ENCODE measurements around the gene RPUSD4. TPM values are rescaled to one million over a fixed set of nuclear protein-coding genes. Genes with fewer than 3 reads are reported as not detected.

RPUSD4 gene
- total and polyA plus RNA-seq, 5 experiments from 2014 or later, result 18.1 to 47.9 (median 21.7) TPM

GRCh38 chr11:126226334-126227084 is 15.1 kb upstream of the RPUSD4 start:
- POLR2A ChIA-PET, result no interaction called here
- peaks cover 0 to 12% (median 7%) of the 10 kb centered on the region in 4 donors for H3K4me1 Mint-ChIP-seq

GRCh38 chr11:126225295-126225665 is 13.8 kb upstream of the RPUSD4 start:
- Mint-ChIP-seq H3K9me3 (no peaks in the 10 kb centered on the region), H3K36me3 (peaks cover 0 to 12% (median 0%) of the 10 kb centered on the region in 3 donors), H3K4me3 (no peak overlapping the region), H3K27ac (no peak overlapping the region), H3K4me1 (peaks cover under 1 to 15% (median 5%) of the 10 kb centered on the region in 4 donors), H3K27me3 (no peaks in the 10 kb centered on the region)
- no peak for DNase-seq
- ATAC-seq, result no peak
- POLR2A ChIA-PET, result no interaction called here

More at GRCh38 chr11:126226334-126227084, 15.1 kb upstream of the RPUSD4 start:
- Mint-ChIP-seq H3K27me3 (no peaks in the 10 kb centered on the region), H3K9me3 (no peaks in the 10 kb centered on the region), H3K36me3 (peaks cover 0 to 20% (median 0%) of the 10 kb centered on the region in 3 donors), H3K27ac (no peak overlapping the region), H3K4me3 (no peak overlapping the region)
- no peak for DNase-seq
- no peak for ATAC-seq

- no peak overlapping the region for H3K27ac Mint-ChIP-seq
Measured at GRCh38 chr11:126224647-126225294, 13.3 kb upstream of the RPUSD4 start.

GRCh38 chr11:126219547-126219946 is 8.1 kb upstream of the RPUSD4 start:
- no peak overlapping the region for H3K4me3 Mint-ChIP-seq
- H3K27me3 Mint-ChIP-seq, result no peaks in the 10 kb centered on the region
- ATAC-seq (no peak), DNase-seq (no peak)
- peaks cover 0 to 3% (median 0%) of the 10 kb centered on the region in 3 donors for H3K36me3 Mint-ChIP-seq
- peaks cover 18 to 46% (median 26%) of the 10 kb centered on the region in 4 donors for H3K4me1 Mint-ChIP-seq
- POLR2A ChIA-PET, result no interaction called here
- H3K27ac Mint-ChIP-seq, result no peak overlapping the region
- no peaks in the 10 kb centered on the region for H3K9me3 Mint-ChIP-seq

More at GRCh38 chr11:126224647-126225294, 13.3 kb upstream of the RPUSD4 start:
- H3K4me1 Mint-ChIP-seq, result peaks cover 2 to 20% (median 7%) of the 10 kb centered on the region in 4 donors
- H3K27me3 Mint-ChIP-seq, result no peaks in the 10 kb centered on the region
- H3K9me3 Mint-ChIP-seq, result no peaks in the 10 kb centered on the region
- H3K36me3 Mint-ChIP-seq, result peaks cover 0 to 11% (median 0%) of the 10 kb centered on the region in 3 donors
- H3K4me3 Mint-ChIP-seq, result no peak overlapping the region
- ATAC-seq, result no peak
- POLR2A ChIA-PET, result no interaction called here
- DNase-seq, result no peak

GRCh38 chr11:126217491-126217890 is 6.0 kb upstream of the RPUSD4 start:
- H3K4me3 Mint-ChIP-seq, result no peak overlapping the region
- POLR2A ChIA-PET, result no interaction called here

GRCh38 chr11:126216526-126217305 is 5.3 kb upstream of the RPUSD4 start:
- no peaks in the 10 kb centered on the region for H3K27me3 Mint-ChIP-seq
- no peak overlapping the region for H3K4me3 Mint-ChIP-seq
- POLR2A ChIA-PET, result no interaction called here
- H3K4me1 Mint-ChIP-seq, result peaks cover 27 to 55% (median 45%) of the 10 kb centered on the region in 4 donors
- DNase-seq (no peak), ATAC-seq (no peak)
- peaks cover 0 to 3% (median 0%) of the 10 kb centered on the region in 3 donors for H3K36me3 Mint-ChIP-seq
- no peaks in the 10 kb centered on the region for H3K9me3 Mint-ChIP-seq
- peak overlapping the region in 2 of 10 donors; percentile 21 to 88 for H3K27ac Mint-ChIP-seq

More at GRCh38 chr11:126217491-126217890, 6.0 kb upstream of the RPUSD4 start:
- Mint-ChIP-seq H3K4me1 (peaks cover 26 to 56% (median 39%) of the 10 kb centered on the region in 4 donors), H3K9me3 (no peaks in the 10 kb centered on the region), H3K27me3 (no peaks in the 10 kb centered on the region), H3K27ac (peak overlapping the region in 2 of 10 donors; percentile 21 to 88), H3K36me3 (peaks cover 0 to 3% (median 0%) of the 10 kb centered on the region in 3 donors)
- ATAC-seq (no peak), DNase-seq (no peak)

GRCh38 chr11:126214841-126215240 is 3.4 kb upstream of the RPUSD4 start:
- H3K9me3 Mint-ChIP-seq, result no peaks in the 10 kb centered on the region
- POLR2A ChIA-PET, result no interaction called here
- H3K4me1 Mint-ChIP-seq, result peaks cover 30 to 62% (median 59%) of the 10 kb centered on the region in 4 donors

GRCh38 chr11:126214441-126214840 is 3.0 kb upstream of the RPUSD4 start:
- POLR2A ChIA-PET, result no interaction called here
- DNase-seq (no peak), ATAC-seq (no peak)
- Mint-ChIP-seq H3K27me3 (no peaks in the 10 kb centered on the region), H3K27ac (no peak overlapping the region), H3K36me3 (peaks cover 0 to 14% (median 2%) of the 10 kb centered on the region in 3 donors), H3K4me3 (peak overlapping the region in 2 of 10 donors; percentile 7 to 48), H3K4me1 (peaks cover 30 to 63% (median 59%) of the 10 kb centered on the region in 4 donors), H3K9me3 (no peaks in the 10 kb centered on the region)

More at GRCh38 chr11:126214841-126215240, 3.4 kb upstream of the RPUSD4 start:
- H3K27ac Mint-ChIP-seq, result peak overlapping the region in 1 of 10 donors; percentile 33
- H3K36me3 Mint-ChIP-seq, result peaks cover 0 to 10% (median 0%) of the 10 kb centered on the region in 3 donors
- no peak for DNase-seq
- ATAC-seq, result no peak
- no peaks in the 10 kb centered on the region for H3K27me3 Mint-ChIP-seq
- H3K4me3 Mint-ChIP-seq, result no peak overlapping the region

- no peaks in the 10 kb centered on the region for H3K27me3 Mint-ChIP-seq
- POLR2A ChIA-PET, result interaction anchor here (0.9 to 2.8 kb wide), 7 partner anchors 9 to 325 kb away, joined by 3 to 12 read pairs (median 5); partner anchors contain the start of genes FOXRED1, HYLS1, SRPRA and TIRAP
- DNase-seq (no peak), ATAC-seq (no peak)
- peaks cover 0 to 29% (median 8%) of the 10 kb centered on the region in 3 donors for H3K36me3 Mint-ChIP-seq
- peaks cover 22 to 53% (median 44%) of the 10 kb centered on the region in 4 donors for H3K4me1 Mint-ChIP-seq
- no peaks in the 10 kb centered on the region for H3K9me3 Mint-ChIP-seq
- peak overlapping the region; percentile 94 to 100 (median 99) for H3K4me3 Mint-ChIP-seq
- peak overlapping the region; percentile 37 to 99 (median 98) for H3K27ac Mint-ChIP-seq
Measured at GRCh38 chr11:126212089-126212660, 725 bp upstream of the RPUSD4 start.

- peak overlapping the region; percentile 94 to 100 (median 99) for H3K4me3 Mint-ChIP-seq
- ATAC-seq, result no peak
- DNase-seq, result no peak
- H3K9me3 Mint-ChIP-seq, result no peaks in the 10 kb centered on the region
- POLR2A ChIA-PET, result interaction anchor here (0.6 to 2.8 kb wide), 6 partner anchors 8 to 323 kb away, joined by 3 to 12 read pairs (median 6); partner anchors contain the start of genes FOXRED1, HYLS1, SRPRA and TIRAP
- no peaks in the 10 kb centered on the region for H3K27me3 Mint-ChIP-seq
- peaks cover 4 to 38% (median 17%) of the 10 kb centered on the region in 3 donors for H3K36me3 Mint-ChIP-seq
- peaks cover 19 to 48% (median 37%) of the 10 kb centered on the region in 4 donors for H3K4me1 Mint-ChIP-seq
- H3K27ac Mint-ChIP-seq, result peak overlapping the region; percentile 93 to 99 (median 98)
Measured at GRCh38 chr11:126210871-126211235, 597 bp downstream of the RPUSD4 start.

GRCh38 chr11:126207896-126208295 is 3.6 kb downstream of the RPUSD4 start:
- POLR2A ChIA-PET, result no interaction called here
- no peak for DNase-seq
- H3K36me3 Mint-ChIP-seq, result peaks cover 10 to 64% (median 28%) of the 10 kb centered on the region in 3 donors
- peaks cover 12 to 35% (median 27%) of the 10 kb centered on the region in 4 donors for H3K4me1 Mint-ChIP-seq
- no peaks in the 10 kb centered on the region for H3K9me3 Mint-ChIP-seq
- no peaks in the 10 kb centered on the region for H3K27me3 Mint-ChIP-seq
- no peak overlapping the region for H3K4me3 Mint-ChIP-seq
- H3K27ac Mint-ChIP-seq, result no peak overlapping the region
- ATAC-seq, result no peak

GRCh38 chr11:126205359-126205758 is 6.1 kb downstream of the RPUSD4 start:
- H3K27ac Mint-ChIP-seq, result no peak overlapping the region
- ATAC-seq (no peak), DNase-seq (no peak)
- H3K36me3 Mint-ChIP-seq, result peaks cover 10 to 87% (median 31%) of the 10 kb centered on the region in 3 donors
- POLR2A ChIA-PET, result no interaction called here
- no peak overlapping the region for H3K4me3 Mint-ChIP-seq
- no peaks in the 10 kb centered on the region for H3K9me3 Mint-ChIP-seq
- no peaks in the 10 kb centered on the region for H3K27me3 Mint-ChIP-seq
- H3K4me1 Mint-ChIP-seq, result peaks cover under 1 to 11% (median 3%) of the 10 kb centered on the region in 4 donors
